ENCODE data around the gene C3orf20. TPM values are rescaled to one million over a fixed set of nuclear protein-coding genes. Genes with fewer than 3 reads are reported as not detected.

The C3orf20 gene
- total RNA-seq, 4 donors from 2014 or later: not detected

GRCh38 chr3:14631101-14631497 lies 43.8 kb upstream of the C3orf20 start:
- H3K4me3 ChIP-seq: no peak overlapping the region
- TF ChIP-seq, protein P1, sequence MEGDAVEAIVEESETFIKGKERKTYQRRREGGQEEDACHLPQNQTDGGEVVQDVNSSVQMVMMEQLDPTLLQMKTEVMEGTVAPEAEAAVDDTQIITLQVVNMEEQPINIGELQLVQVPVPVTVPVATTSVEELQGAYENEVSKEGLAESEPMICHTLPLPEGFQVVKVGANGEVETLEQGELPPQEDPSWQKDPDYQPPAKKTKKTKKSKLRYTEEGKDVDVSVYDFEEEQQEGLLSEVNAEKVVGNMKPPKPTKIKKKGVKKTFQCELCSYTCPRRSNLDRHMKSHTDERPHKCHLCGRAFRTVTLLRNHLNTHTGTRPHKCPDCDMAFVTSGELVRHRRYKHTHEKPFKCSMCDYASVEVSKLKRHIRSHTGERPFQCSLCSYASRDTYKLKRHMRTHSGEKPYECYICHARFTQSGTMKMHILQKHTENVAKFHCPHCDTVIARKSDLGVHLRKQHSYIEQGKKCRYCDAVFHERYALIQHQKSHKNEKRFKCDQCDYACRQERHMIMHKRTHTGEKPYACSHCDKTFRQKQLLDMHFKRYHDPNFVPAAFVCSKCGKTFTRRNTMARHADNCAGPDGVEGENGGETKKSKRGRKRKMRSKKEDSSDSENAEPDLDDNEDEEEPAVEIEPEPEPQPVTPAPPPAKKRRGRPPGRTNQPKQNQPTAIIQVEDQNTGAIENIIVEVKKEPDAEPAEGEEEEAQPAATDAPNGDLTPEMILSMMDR (IDR thresholded peaks at IDR 0.05): no peak
- no peak for TF ChIP-seq EP300 (IDR thresholded peaks at IDR 0.05)
- no peak for TF ChIP-seq POLR2A (IDR thresholded peaks at IDR 0.05)
- WGBS, 2 donors: 81 to 83% methylated on average over 5 of the region's 5 CpGs
- no peaks in the 10 kb centered on the region for H3K36me3 ChIP-seq
- no peaks in the 10 kb centered on the region for H3K4me1 ChIP-seq
- peaks cover 0 to 10% (median 0%) of the 10 kb centered on the region in 4 donors for H3K9me3 ChIP-seq
- DNase-seq (ENCODE audit: low spot score in 2 of 2): no peak
- H3K27ac ChIP-seq: no peak overlapping the region
- peaks cover 0 to 6% of the 10 kb centered on the region in 2 donors for H3K27me3 ChIP-seq

GRCh38 chr3:14631687-14632441 lies 43.1 kb upstream of the C3orf20 start:
- TF ChIP-seq POLR2A (IDR thresholded peaks at IDR 0.05): no peak
- TF ChIP-seq EP300 (IDR thresholded peaks at IDR 0.05): no peak
- TF ChIP-seq, protein P1 (IDR thresholded peaks at IDR 0.05): no peak
- H3K27ac ChIP-seq: no peak overlapping the region
- no peaks in the 10 kb centered on the region for H3K4me1 ChIP-seq
- peaks cover 0 to 14% of the 10 kb centered on the region in 2 donors for H3K27me3 ChIP-seq
- 75 to 80% methylated on average over 8 of the region's 8 CpGs for WGBS, 2 donors
- peaks cover 0 to 10% (median 0%) of the 10 kb centered on the region in 4 donors for H3K9me3 ChIP-seq
- no peak overlapping the region for H3K4me3 ChIP-seq
- no peak for DNase-seq (ENCODE audit: low spot score in 2 of 2)
- H3K36me3 ChIP-seq: no peaks in the 10 kb centered on the region

GRCh38 chr3:14632442-14632930 lies 42.5 kb upstream of the C3orf20 start:
- WGBS, 2 donors: 37 to 39% methylated on average over 4 of the region's 4 CpGs
- DNase-seq (ENCODE audit: low spot score in 2 of 2): no peak
- Histone ChIP-seq H3K4me1 (no peaks in the 10 kb centered on the region), H3K36me3 (no peaks in the 10 kb centered on the region), H3K27ac (no peak overlapping the region), H3K9me3 (peaks cover 0 to 10% (median 0%) of the 10 kb centered on the region in 4 donors), H3K27me3 (peaks cover 0 to 17% of the 10 kb centered on the region in 2 donors), H3K4me3 (no peak overlapping the region)
- TF ChIP-seq EP300 (IDR thresholded peaks at IDR 0.05) (no peak), POLR2A (IDR thresholded peaks at IDR 0.05) (no peak)
- TF ChIP-seq, protein P1 (IDR thresholded peaks at IDR 0.05): no peak

DNA sequence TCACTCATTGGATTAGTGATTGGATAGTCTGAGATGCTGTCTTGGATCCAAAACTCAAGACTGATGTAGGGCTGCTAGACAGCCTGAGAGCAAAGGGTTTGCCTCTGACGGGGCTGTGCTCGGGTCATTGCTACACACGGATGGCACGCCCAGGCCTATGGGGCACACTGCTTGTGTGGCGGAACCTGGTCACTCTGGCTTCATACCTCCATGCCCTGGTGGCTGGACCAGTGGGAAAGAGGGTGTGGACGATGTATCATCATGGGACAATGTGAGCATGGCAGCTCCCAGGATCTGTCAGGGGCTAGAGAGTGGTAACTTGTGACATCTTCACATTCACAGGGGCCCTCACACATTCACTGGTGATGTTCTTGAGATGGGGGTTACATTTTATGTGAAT lies 41.5 kb upstream of the C3orf20 start:
- Histone ChIP-seq H3K27ac (no peak overlapping the region), H3K36me3 (no peaks in the 10 kb centered on the region), H3K4me1 (no peaks in the 10 kb centered on the region), H3K27me3 (peaks cover 0 to 26% of the 10 kb centered on the region in 2 donors), H3K4me3 (no peak overlapping the region), H3K9me3 (peaks cover 0 to 4% (median 0%) of the 10 kb centered on the region in 4 donors)
- DNase-seq (ENCODE audit: low spot score in 2 of 2): no peak
- 79 to 89% methylated on average over 5 to 6 of the region's 6 CpGs for WGBS, 2 donors
- TF ChIP-seq, protein P1 (IDR thresholded peaks at IDR 0.05): no peak
- TF ChIP-seq POLR2A (IDR thresholded peaks at IDR 0.05) (no peak), EP300 (IDR thresholded peaks at IDR 0.05) (no peak)

GRCh38 chr3:14633819-14634424 lies 41.0 kb upstream of the C3orf20 start:
- H3K36me3 ChIP-seq: no peaks in the 10 kb centered on the region
- H3K9me3 ChIP-seq: no peaks in the 10 kb centered on the region
- peaks cover 0 to 31% of the 10 kb centered on the region in 2 donors for H3K27me3 ChIP-seq
- TF ChIP-seq POLR2A (IDR thresholded peaks at IDR 0.05): no peak
- TF ChIP-seq EP300 (IDR thresholded peaks at IDR 0.05): no peak
- TF ChIP-seq, protein P1 (IDR thresholded peaks at IDR 0.05): peak; percentile 21 to 52 (median 40)
- no peaks in the 10 kb centered on the region for H3K4me1 ChIP-seq
- 42 to 44% methylated on average over 8 of the region's 8 CpGs for WGBS, 2 donors
- H3K27ac ChIP-seq: no peak overlapping the region
- DNase-seq (ENCODE audit: low spot score in 2 of 2): peak in 1 of 2 donors; percentile 23
- no peak overlapping the region for H3K4me3 ChIP-seq

Data from tibial nerve (tissue), 4 donors.